Measurements from ENCODE around the gene DHCR7.
"Not testable (repeated sequence)": the region's sequence is repeated elsewhere in the genome, so short reads cannot be mapped to it uniquely, and the experiment has no call there.

The DHCR7 gene

DNA sequence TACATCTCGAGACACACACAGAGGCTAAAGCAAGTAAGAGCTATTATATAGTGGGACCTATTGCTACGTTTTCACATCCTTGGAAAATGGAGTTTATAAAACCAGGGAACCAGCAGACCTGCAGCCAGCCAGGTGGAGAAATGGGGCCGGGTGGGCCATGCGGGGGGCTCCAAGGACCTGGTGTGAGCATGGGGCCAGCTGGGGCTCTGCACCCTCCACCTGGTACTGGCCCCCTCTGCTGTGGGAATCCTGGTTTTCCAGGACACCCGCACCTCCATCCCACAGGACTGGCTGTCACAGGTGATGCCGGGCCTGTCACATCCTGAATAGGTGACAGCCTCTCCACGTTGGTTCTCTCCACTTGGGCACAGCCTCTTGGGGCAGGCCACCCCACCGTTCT lies 11.3 kb downstream of the DHCR7 start:
- no peak for DNase-seq

- no peak for DNase-seq
Observed at GRCh38 chr11:71435278-71435951, 12.8 kb downstream of the DHCR7 start.

- DNase-seq, result no peak
Observed at GRCh38 chr11:71434576-71435130, 13.5 kb downstream of the DHCR7 start.

- DNase-seq, result no peak
Observed at GRCh38 chr11:71433648-71434450, 14.3 kb downstream of the DHCR7 start.

DNA sequence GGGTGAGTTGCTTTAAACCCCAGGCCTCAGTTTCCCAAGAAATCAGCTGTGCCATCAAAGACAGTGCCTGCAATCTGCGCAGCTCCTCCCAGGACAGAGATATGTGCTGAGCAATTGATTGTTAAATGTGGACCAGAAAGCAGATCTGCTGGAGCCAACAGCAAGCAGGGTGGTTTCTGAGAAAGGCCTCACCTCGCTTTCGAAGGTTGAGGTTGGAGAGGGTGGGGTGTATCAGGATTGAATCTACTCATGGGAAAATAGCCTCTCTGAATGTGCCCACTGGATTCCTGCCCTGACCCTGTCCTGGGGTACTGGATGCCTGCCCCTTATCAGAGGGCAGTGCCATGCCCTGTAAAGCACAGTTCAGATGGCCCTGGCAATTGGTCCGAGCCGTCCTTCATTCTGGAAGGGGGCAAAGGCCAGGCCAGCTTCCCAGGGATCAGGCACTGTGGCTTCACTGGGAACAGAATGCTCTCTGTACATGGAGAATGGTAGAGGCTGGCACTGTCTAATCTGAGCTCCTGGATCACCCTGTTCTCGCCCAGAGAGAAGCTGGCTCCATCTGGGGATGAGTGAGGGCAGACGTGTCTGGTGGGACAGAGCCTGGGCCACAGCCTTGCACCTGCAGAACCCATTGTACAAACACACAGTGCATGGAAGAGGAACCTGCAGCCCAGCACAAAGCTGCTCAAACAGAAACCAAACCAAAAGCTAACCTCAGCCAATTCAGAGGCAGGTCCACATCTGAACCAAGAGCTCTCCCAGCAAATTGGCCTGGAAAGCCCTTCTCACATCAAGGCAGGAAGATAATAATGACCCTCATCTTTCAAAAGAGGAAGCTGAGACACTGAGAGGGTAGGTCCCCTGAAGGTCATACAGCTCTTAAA lies 15.2 kb downstream of the DHCR7 start:
- no peak for DNase-seq

DNA sequence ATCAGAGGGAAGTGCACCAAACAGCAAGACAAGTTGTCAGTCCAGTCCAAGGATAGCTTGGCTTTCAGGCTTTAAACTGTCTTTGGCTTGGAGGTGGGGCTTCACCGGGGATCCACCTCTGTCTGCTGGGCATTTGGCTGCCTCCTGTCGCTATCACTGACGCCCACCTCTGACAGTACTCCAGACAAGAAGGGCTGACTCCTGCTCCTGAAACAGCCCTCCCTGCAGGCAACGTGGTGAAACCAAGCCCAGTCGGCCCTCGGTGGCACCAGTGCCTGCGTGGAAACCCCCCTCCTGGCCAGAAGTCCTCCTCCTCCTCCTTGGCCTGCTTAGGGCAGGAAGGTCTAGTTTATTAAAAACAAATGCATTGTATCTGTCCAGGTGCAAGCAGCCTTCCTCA lies 16.9 kb downstream of the DHCR7 start:
- DNase-seq, result no peak

GRCh38 chr11:71430166-71430565 lies 18.0 kb downstream of the DHCR7 start:
- no peak for DNase-seq

GRCh38 chr11:71429701-71430100 lies 18.5 kb downstream of the DHCR7 start:
- no peak for DNase-seq

DNA sequence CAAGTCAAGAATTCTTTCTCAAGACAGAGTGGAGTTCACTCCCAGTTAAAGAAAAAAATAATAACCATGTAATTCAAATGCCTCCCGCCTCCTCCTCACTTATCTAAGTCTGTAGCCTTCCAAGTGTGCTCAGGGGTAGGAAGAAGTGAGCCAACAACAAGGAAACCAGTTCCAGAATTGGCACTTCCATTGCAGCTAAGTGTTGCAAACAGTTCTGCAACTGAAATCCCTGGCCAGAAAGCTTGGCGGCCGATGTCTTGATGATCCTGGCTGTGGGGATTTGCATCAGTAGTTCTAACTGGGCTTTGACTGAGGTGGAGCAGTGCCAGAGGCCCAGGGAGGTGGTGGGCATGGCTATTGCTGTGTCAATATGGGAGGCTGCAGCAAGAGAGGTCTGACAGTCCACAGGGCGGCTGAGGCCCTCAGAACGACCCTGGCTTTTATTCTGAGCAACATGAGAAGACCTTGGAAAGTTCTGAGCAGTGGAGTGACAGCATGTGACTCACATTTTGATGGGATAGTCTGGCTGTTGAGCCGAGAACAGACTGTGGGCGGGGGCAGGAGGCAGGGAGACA lies 19.2 kb downstream of the DHCR7 start:
- no peak for DNase-seq

DNA sequence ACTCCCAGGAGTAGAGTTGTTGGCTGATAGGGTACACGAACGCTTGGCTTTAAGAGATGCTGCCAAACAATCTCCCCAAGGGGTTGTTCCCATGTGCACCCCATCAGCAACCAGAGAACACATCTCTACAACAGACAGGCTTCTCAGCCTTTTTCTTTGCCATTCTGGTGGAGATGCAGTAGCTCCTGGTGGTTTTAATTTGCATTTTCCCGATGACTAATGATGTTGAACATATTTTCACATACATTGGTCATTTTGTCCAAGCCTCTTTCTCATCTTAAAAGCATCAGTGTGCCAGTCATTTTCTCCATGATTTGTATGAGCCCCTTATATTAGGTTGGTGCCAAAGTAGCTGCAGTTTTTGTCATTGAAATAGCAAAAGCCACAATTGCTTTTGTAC lies 21.8 kb downstream of the DHCR7 start:
- no peak for DNase-seq

DNA sequence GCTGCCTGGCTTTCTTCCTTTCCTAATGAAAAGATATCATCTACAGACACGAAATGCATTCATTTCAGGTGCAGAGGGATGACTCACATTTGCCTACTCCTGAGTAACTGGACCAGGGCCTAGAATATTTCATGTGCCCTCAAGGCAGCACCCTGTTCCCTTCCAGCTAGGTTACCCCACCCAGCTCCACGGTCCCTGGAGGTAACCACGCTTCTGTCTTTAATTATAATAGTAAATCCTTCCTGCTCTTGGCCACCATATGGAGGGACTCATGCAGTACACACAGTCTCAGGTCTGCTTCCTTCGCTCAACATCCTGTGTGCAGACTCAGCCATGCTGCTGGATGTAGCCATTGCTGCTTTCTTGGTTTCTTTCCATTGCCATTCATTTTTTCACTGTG lies 22.3 kb downstream of the DHCR7 start:
- DNase-seq, result no peak

DNA sequence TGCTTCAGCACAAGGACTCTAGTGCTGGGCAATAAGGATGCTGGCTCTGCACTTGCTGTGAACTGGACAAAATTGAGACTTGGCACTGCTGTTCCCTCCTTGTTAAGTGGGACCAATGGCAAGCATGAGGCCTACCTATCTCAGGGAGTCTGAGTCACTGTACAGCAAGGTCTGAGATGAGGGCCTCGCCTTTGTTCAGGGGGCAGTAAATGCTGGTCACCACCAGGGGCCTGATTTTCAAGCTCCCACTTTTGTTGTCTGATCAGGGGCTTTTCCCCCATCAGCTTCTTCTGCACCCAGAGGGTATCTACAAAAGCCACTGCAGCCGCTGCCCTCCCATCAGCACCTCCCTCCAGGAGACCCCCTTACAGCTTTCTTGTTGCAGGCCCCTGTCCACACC lies 22.8 kb downstream of the DHCR7 start:
- no peak for DNase-seq

- no peak for DNase-seq
Observed at GRCh38 chr11:71423181-71423790, 24.9 kb downstream of the DHCR7 start.

- DNase-seq, result not testable (repeated sequence)
Observed at GRCh38 chr11:71422318-71422717, 25.9 kb downstream of the DHCR7 start.

GRCh38 chr11:71421392-71421950 lies 26.7 kb downstream of the DHCR7 start:
- DNase-seq, result no peak

GRCh38 chr11:71420455-71421241 lies 27.5 kb downstream of the DHCR7 start:
- no peak for DNase-seq

GRCh38 chr11:71418643-71419042 lies 29.6 kb downstream of the DHCR7 start:
- DNase-seq, result no peak

DNA sequence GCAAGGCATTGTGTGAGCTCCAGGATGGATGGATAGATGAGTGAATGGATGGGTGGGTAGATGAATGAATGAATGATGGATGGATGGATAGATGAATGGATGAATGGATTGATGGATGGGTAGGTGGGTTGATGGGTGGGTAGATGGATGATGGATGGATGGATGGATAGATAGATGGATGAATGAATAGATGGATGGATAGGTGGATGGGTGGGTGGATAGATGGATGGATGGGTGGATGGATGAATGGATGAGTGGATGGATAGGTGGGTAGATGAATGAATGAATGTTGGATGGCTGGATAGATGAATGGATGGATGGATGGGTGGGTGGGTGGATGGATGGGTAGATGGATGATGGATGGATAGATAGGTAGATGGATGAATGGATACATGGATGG lies 33.5 kb downstream of the DHCR7 start:
- no peak for DNase-seq

GRCh38 chr11:71410363-71410966 lies 37.7 kb downstream of the DHCR7 start:
- no peak for DNase-seq

DNA sequence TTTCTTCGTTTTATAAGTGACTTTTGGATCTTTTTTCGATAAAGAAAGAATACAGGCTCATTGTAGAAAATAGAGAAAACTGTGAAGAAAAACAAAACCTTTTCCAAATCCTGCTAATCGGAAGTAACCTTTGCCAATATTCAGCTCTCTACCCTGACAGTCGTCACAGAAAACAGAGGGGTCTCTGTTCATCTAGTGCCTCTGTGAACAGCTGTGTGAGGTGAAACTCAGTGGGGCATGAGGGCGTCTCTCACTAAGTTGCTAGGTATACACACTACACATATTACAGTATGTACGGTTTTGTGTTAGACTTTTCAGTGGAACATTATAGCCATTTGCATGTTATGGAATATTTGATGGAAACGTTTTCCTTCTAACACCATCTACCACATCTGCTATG lies 39.4 kb downstream of the DHCR7 start:
- DNase-seq, result no peak

GRCh38 chr11:71407356-71407755 lies 40.8 kb downstream of the DHCR7 start:
- DNase-seq, result no peak
